AG10803 (cell line): ENCODE data around the gene PIGO.

Experiments
- DNase-seq: peaks from one replicate; pipeline ENCODE4 v3.0.0; 2010; ENCODE audit warnings: low read depth
- H3K4me3 ChIP-seq: 2 replicates; pipeline ENCODE4 v1.5.1; 2011; ENCODE audit warnings: mild to moderate bottlenecking, low read length, control low read depth
- TF ChIP-seq, protein P1 (sequence below): conservative IDR thresholded peaks from 2 replicates; pipeline ENCODE4 v1.5.1; 2011; ENCODE audit warnings: mild to moderate bottlenecking, low read length, control low read depth, inconsistent platforms

The PIGO gene

DNA sequence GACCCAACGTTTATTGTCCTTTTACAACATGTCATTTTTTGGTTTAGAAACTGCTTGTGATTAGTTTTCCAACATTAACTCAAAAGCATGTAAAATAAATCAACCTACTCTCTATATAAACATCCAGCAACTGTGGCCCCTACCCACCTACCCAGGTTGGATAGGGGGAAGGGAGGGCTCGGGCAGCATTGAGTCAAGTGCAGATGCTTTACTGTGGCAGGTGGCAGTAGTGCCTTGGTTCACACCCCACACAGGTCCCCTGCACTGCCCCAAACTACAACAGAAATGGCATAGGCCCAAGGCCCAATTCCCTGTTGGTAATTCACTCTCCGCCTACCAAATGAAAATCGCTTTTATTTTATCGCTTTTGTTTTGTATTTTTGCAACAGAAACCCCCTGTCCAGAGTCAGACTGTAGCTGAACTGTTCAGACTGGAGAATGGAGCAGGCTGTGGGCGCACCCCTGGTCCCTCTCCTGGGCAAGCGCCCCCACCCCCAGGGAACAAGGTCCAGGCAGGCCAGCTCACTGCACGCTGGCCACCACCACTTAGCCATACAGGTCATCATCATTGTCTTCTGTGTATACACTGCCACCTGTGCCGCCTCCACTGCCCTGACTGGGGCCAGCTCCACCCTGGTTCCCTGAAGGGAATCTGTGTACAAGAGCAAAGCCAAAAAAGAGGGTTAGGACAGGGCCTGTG is 39.7 kb downstream of the PIGO start:
- DNase-seq = no peak
- H3K4me3 ChIP-seq = no peak overlapping the region
- TF ChIP-seq, protein P1, sequence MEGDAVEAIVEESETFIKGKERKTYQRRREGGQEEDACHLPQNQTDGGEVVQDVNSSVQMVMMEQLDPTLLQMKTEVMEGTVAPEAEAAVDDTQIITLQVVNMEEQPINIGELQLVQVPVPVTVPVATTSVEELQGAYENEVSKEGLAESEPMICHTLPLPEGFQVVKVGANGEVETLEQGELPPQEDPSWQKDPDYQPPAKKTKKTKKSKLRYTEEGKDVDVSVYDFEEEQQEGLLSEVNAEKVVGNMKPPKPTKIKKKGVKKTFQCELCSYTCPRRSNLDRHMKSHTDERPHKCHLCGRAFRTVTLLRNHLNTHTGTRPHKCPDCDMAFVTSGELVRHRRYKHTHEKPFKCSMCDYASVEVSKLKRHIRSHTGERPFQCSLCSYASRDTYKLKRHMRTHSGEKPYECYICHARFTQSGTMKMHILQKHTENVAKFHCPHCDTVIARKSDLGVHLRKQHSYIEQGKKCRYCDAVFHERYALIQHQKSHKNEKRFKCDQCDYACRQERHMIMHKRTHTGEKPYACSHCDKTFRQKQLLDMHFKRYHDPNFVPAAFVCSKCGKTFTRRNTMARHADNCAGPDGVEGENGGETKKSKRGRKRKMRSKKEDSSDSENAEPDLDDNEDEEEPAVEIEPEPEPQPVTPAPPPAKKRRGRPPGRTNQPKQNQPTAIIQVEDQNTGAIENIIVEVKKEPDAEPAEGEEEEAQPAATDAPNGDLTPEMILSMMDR = no peak

DNA sequence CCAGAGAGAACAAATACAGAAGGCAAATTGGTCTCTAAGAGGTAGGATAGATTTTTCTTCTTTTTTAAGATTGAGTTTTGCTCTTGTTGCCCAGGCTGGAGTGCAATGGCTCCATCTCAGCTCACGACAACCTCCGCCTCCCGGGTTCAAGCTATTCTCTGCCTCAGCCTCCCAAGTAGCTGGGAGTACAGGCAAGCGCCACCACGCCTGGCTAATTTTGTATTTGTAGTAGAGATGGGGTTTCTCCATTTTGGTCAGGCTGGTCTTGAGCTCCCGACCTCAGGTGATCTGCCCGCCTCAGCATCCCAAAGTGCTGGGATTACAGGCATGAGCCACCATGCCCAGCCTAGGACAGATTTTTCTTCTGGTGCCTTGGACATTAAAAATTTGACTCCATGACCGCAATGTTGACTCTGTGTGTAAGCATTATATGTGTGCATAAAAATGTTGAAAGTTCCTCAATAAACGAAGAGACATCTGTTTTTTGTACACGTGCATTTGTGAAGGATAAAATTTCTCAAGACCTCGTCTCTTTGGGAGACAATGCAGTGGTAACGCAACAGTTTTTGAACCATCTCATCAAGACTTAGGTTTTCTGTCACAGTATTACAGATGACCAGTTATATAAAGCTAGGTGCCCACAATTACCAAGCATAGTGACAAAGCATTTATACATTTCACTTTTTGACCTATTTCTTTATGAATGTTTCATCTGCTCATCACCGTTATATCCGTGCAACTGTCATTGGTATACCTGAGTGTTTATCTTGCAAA is 41.3 kb downstream of the PIGO start:
- no peak for DNase-seq
- no peak overlapping the region for H3K4me3 ChIP-seq
- TF ChIP-seq, protein P1 = no peak

DNA sequence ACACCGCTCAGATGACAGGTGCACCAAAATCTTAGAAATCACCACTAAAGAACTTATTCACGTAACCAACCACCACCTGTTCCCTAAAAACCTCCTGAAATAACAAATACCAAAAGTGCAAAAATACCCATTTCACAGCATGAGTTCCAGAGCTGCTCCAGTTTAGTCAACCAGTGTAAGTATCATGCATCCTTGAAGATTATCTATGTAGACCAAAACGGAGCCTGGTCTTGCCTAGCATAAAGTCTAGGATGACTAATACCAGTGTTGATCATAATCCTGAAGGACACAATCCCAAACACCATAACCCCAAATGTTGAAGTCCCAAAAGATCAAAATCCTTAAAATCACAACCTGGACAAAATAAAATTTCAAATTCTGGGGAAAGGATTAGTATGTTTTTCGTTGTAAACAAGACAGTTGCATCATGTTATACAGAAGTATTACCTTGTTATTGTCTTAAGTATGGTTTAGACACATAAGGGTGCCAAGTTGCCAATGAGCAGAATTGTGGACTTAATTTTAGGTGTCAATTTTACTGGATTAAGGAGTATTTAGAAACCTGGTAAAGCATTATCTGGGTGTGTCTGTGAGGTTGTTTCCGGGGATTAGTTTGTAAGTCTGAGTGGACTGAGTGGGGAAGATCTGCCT is 42.1 kb downstream of the PIGO start:
- TF ChIP-seq, protein P1 = no peak
- H3K4me3 ChIP-seq = no peak overlapping the region
- no peak for DNase-seq

DNA sequence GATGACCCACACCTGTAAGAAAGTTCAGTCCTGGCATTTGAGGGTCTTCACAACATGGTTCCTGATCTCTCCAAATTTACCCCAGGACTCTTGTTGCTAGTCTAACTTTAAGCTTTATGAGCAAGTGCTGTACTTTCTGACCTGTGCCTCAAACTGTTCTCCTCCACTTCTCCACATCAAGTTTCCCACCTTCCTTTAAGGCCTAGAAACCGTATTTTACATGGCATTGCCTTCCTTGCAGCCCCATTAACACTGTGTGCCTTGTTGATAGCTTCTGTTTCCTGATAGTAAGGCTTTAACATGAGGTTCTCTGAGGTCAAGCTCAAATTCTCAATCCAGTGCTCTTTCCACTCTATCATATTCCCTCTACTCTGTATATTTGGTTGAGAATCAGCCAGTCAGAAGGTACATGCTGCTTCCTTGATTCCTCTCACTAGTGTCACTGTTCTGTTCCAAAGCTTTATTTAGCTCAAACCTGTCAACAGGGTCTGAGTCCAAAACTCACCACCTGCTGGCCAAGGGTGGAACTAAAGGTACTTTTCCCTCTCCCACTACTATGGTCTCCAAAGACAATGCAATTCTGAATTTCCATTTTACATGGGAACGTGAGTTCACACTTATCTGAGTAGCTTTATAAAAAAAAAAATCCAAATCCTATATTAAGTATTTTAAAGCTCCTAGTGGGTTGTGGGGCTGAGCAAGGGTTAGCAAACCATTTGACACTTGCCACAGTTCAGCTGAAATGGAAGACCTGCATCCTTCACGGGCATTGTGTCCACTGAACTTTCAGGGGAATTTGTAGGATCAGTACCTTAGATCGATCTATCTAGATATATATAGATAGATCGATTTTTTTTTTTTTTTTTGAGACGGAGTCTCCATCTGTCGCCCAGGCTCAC is 45.1 kb downstream of the PIGO start:
- no peak overlapping the region for H3K4me3 ChIP-seq
- TF ChIP-seq, protein P1 = peak; percentile 69
- peak; percentile 30 for DNase-seq

DNA sequence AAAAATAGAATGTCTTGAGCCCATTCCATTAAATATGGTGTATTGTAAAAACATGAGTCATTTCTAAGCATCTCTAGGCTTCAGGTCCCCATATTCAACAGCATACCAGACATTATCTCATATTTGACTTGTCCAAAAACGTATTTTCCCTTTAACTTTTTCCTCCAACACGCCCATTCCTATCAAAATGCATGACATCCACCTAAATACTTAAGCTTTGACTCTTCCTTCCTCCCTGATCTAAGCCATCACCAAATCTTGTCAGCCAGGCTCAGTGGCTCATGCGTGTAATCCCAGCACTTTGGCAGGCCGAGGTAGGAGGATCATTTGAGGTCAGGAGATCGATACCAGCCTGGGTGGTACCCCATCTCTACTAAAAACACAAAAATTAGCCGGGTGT is 47.9 kb downstream of the PIGO start:
- DNase-seq = no peak
- no peak overlapping the region for H3K4me3 ChIP-seq
- TF ChIP-seq, protein P1 = no peak

DNA sequence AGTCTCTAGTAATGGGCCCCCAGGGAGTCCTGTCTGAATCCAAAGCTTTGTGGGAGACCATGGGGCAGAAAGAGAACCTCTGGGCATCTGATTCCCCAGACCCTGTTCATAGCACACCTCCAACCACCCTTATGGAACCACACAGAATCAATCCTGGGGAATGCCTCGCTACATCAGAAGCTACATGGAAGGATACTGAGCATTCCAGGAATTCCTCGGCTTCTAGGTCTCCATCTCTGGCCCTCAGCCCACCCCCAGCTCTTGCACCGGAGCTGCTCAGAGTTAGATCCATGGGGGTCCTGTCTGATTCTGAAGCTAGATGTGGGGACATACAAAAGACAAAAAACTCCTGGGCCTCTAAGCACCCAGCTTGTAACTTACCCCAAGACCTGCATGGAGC is 52.3 kb downstream of the PIGO start:
- peak; percentile 18 for DNase-seq
- TF ChIP-seq, protein P1 = no peak
- H3K4me3 ChIP-seq = no peak overlapping the region
